ENCODE results near the gene COL9A3. TPM values are rescaled to one million over a fixed set of nuclear protein-coding genes. Genes with fewer than 3 reads are reported as not detected.

Gene COL9A3
- total RNA-seq (1 to 10 TPM; 1.5 to 6.5 TPM), polyA plus RNA-seq (under 1 TPM; 0.13 to 0.77 TPM)
- long read RNA-seq, donor 1, partial matches to known transcripts, result 0 of 1 reads
- long read RNA-seq, donor 1, other reads (novel, unspliced or antisense), result 1 of 1 reads
- long read RNA-seq, donor 2, transcript COL9A3-215 (32 exons, 2,497 nt), result major isoform, 5 of 7 reads
- long read RNA-seq, donor 2, partial matches to known transcripts, result 2 of 7 reads
- long read RNA-seq, donor 2, other reads (novel, unspliced or antisense), result 0 of 7 reads

GRCh38 chr20:62816884-62817873 is at the start of gene COL9A3:
Gene COL9A3 (plus strand): TSS chr20:62817050. CDS start chr20:62817065, 15 bp downstream.
- H3K4me1 ChIP-seq (ENCODE audit: control insufficient read depth in 1 of 2, insufficient read depth in 2 of 2, low read length in 2 of 2), result no peaks in the 10 kb centered on the region
- no peak within 1 kb of the TSS for H3K27ac ChIP-seq (ENCODE audit: low read depth in 1 of 2, low read length in 2 of 2)
- no peak for DNase-seq
- H3K36me3 ChIP-seq (ENCODE audit: control insufficient read depth in 1 of 2, insufficient read depth in 2 of 2, low read length in 1 of 2), result peaks cover 0 to 1% of the 10 kb centered on the region in 2 donors
- no peak for ATAC-seq (ENCODE audit: low FRiP score)
- peak within 1 kb of the TSS in 1 of 2 donors; percentile 12 for H3K4me3 ChIP-seq (ENCODE audit: low read length in 2 of 2)
- intact Hi-C loops (cut with DNase I), result no loop called here
- 8 to 10% methylated on average over 61 to 108 of the region's 108 CpGs for WGBS, 2 donors
- H3K27me3 ChIP-seq (ENCODE audit: control insufficient read depth in 1 of 2, insufficient read depth in 2 of 2, low read length in 1 of 2), result no peaks in the 10 kb centered on the region
- H3K9me3 ChIP-seq (ENCODE audit: control insufficient read depth, low read length), result no peaks in the 10 kb centered on the region

- intact Hi-C loops (cut with DNase I), result no loop called here
- DNase-seq (peak; percentile 28 to 30), ATAC-seq (ENCODE audit: low FRiP score) (no peak)
- H3K9me3 ChIP-seq (ENCODE audit: control insufficient read depth, low read length), result no peaks in the 10 kb centered on the region
- no peaks in the 10 kb centered on the region for H3K36me3 ChIP-seq (ENCODE audit: control insufficient read depth in 1 of 2, insufficient read depth in 2 of 2, low read length in 1 of 2)
- WGBS, 2 donors, result 55 to 67% methylated on average over 8 of the region's 8 CpGs
- H3K4me1 ChIP-seq (ENCODE audit: control insufficient read depth in 1 of 2, insufficient read depth in 2 of 2, low read length in 2 of 2), result no peaks in the 10 kb centered on the region
- no peak overlapping the region for H3K27ac ChIP-seq (ENCODE audit: low read depth in 1 of 2, low read length in 2 of 2)
- no peak overlapping the region for H3K4me3 ChIP-seq (ENCODE audit: low read length in 2 of 2)
- H3K27me3 ChIP-seq (ENCODE audit: control insufficient read depth in 1 of 2, insufficient read depth in 2 of 2, low read length in 1 of 2), result no peaks in the 10 kb centered on the region
Measured at GRCh38 chr20:62768234-62768546, 48.7 kb upstream of the COL9A3 start.

GRCh38 chr20:62768551-62769287 is 48.1 kb upstream of the COL9A3 start:
- Histone ChIP-seq H3K4me3 (ENCODE audit: low read length in 2 of 2) (no peak overlapping the region), H3K4me1 (ENCODE audit: control insufficient read depth in 1 of 2, insufficient read depth in 2 of 2, low read length in 2 of 2) (no peaks in the 10 kb centered on the region), H3K27ac (ENCODE audit: low read depth in 1 of 2, low read length in 2 of 2) (no peak overlapping the region), H3K27me3 (ENCODE audit: control insufficient read depth in 1 of 2, insufficient read depth in 2 of 2, low read length in 1 of 2) (no peaks in the 10 kb centered on the region), H3K36me3 (ENCODE audit: control insufficient read depth in 1 of 2, insufficient read depth in 2 of 2, low read length in 1 of 2) (no peaks in the 10 kb centered on the region), H3K9me3 (ENCODE audit: control insufficient read depth, low read length) (no peaks in the 10 kb centered on the region)
- ATAC-seq (ENCODE audit: low FRiP score) (no peak), DNase-seq (peak; percentile 47 to 69)
- 15% methylated on average over 21 of the region's 21 CpGs for WGBS, 2 donors
- intact Hi-C loops (cut with DNase I), result no loop called here

GRCh38 chr20:62769346-62770071 is 47.3 kb upstream of the COL9A3 start:
- 92 to 93% methylated on average over 16 of the region's 16 CpGs for WGBS, 2 donors
- Histone ChIP-seq H3K4me3 (ENCODE audit: low read length in 2 of 2) (no peak overlapping the region), H3K27me3 (ENCODE audit: control insufficient read depth in 1 of 2, insufficient read depth in 2 of 2, low read length in 1 of 2) (no peaks in the 10 kb centered on the region), H3K4me1 (ENCODE audit: control insufficient read depth in 1 of 2, insufficient read depth in 2 of 2, low read length in 2 of 2) (no peaks in the 10 kb centered on the region), H3K9me3 (ENCODE audit: control insufficient read depth, low read length) (no peaks in the 10 kb centered on the region), H3K36me3 (ENCODE audit: control insufficient read depth in 1 of 2, insufficient read depth in 2 of 2, low read length in 1 of 2) (no peaks in the 10 kb centered on the region), H3K27ac (ENCODE audit: low read depth in 1 of 2, low read length in 2 of 2) (no peak overlapping the region)
- ATAC-seq (ENCODE audit: low FRiP score) (no peak), DNase-seq (peak; percentile 36 to 57)
- intact Hi-C loops (cut with DNase I), result no loop called here

- Histone ChIP-seq H3K27ac (ENCODE audit: low read depth in 1 of 2, low read length in 2 of 2) (no peak overlapping the region), H3K4me1 (ENCODE audit: control insufficient read depth in 1 of 2, insufficient read depth in 2 of 2, low read length in 2 of 2) (no peaks in the 10 kb centered on the region), H3K4me3 (ENCODE audit: low read length in 2 of 2) (no peak overlapping the region), H3K36me3 (ENCODE audit: control insufficient read depth in 1 of 2, insufficient read depth in 2 of 2, low read length in 1 of 2) (no peaks in the 10 kb centered on the region), H3K27me3 (ENCODE audit: control insufficient read depth in 1 of 2, insufficient read depth in 2 of 2, low read length in 1 of 2) (no peaks in the 10 kb centered on the region), H3K9me3 (ENCODE audit: control insufficient read depth, low read length) (no peaks in the 10 kb centered on the region)
- intact Hi-C loops (cut with DNase I), result no loop called here
- 91% methylated on average over 17 to 20 of the region's 20 CpGs for WGBS, 2 donors
- ATAC-seq (ENCODE audit: low FRiP score) (no peak), DNase-seq (peak; percentile 40 to 66)
Measured at GRCh38 chr20:62770111-62770910, 46.5 kb upstream of the COL9A3 start.

GRCh38 chr20:62770916-62771315 is 45.9 kb upstream of the COL9A3 start:
- 94% methylated on average over 14 of the region's 14 CpGs for WGBS, 2 donors
- intact Hi-C loops (cut with DNase I), result no loop called here
- no peaks in the 10 kb centered on the region for H3K4me1 ChIP-seq (ENCODE audit: control insufficient read depth in 1 of 2, insufficient read depth in 2 of 2, low read length in 2 of 2)
- ATAC-seq (ENCODE audit: low FRiP score) (no peak), DNase-seq (peak; percentile 22 to 74)
- no peak overlapping the region for H3K4me3 ChIP-seq (ENCODE audit: low read length in 2 of 2)
- no peaks in the 10 kb centered on the region for H3K27me3 ChIP-seq (ENCODE audit: control insufficient read depth in 1 of 2, insufficient read depth in 2 of 2, low read length in 1 of 2)
- H3K36me3 ChIP-seq (ENCODE audit: control insufficient read depth in 1 of 2, insufficient read depth in 2 of 2, low read length in 1 of 2), result no peaks in the 10 kb centered on the region
- no peak overlapping the region for H3K27ac ChIP-seq (ENCODE audit: low read depth in 1 of 2, low read length in 2 of 2)
- no peaks in the 10 kb centered on the region for H3K9me3 ChIP-seq (ENCODE audit: control insufficient read depth, low read length)

- intact Hi-C loops (cut with DNase I), result no loop called here
- ATAC-seq (ENCODE audit: low FRiP score) (no peak), DNase-seq (peak; percentile 34 to 57)
- Histone ChIP-seq H3K9me3 (ENCODE audit: control insufficient read depth, low read length) (no peaks in the 10 kb centered on the region), H3K4me1 (ENCODE audit: control insufficient read depth in 1 of 2, insufficient read depth in 2 of 2, low read length in 2 of 2) (no peaks in the 10 kb centered on the region), H3K36me3 (ENCODE audit: control insufficient read depth in 1 of 2, insufficient read depth in 2 of 2, low read length in 1 of 2) (no peaks in the 10 kb centered on the region), H3K4me3 (ENCODE audit: low read length in 2 of 2) (no peak overlapping the region), H3K27me3 (ENCODE audit: control insufficient read depth in 1 of 2, insufficient read depth in 2 of 2, low read length in 1 of 2) (no peaks in the 10 kb centered on the region), H3K27ac (ENCODE audit: low read depth in 1 of 2, low read length in 2 of 2) (no peak overlapping the region)
- WGBS, 2 donors, result 29 to 36% methylated on average over 25 of the region's 25 CpGs
Measured at GRCh38 chr20:62771396-62772102, 45.3 kb upstream of the COL9A3 start.

All from aorta (tissue), 5 donors.